ENCODE measurements around the gene IKZF3. TPM values are rescaled to one million over a fixed set of nuclear protein-coding genes. Genes with fewer than 3 reads are reported as not detected.
"Not testable (repeated sequence)": the region's sequence is repeated elsewhere in the genome, so short reads cannot be mapped to it uniquely, and the experiment has no call there.

The IKZF3 gene
- total RNA-seq, 2 donors from 2014 or later: 0.11 to 0.18 TPM

- H3K27me3 ChIP-seq (ENCODE audit: control insufficient read depth, insufficient read depth, low read length, poor library complexity, severe bottlenecking): no peaks in the 10 kb centered on the region
- H3K9me3 Mint-ChIP-seq: no peaks in the 10 kb centered on the region
- no peak overlapping the region for H3K27ac ChIP-seq (ENCODE audit: low read depth, low read length)
- H3K36me3 Mint-ChIP-seq (ENCODE audit: low read depth): peaks cover 17% of the 10 kb centered on the region
- no peak for TF ChIP-seq CTCF (conservative IDR thresholded peaks at IDR 0.05)
- H3K9me3 ChIP-seq (ENCODE audit: control insufficient read depth, low read length): no peaks in the 10 kb centered on the region
- H3K4me1 ChIP-seq (ENCODE audit: control insufficient read depth, insufficient read depth, low read length): no peaks in the 10 kb centered on the region
- 90 to 100% methylated on average over 2 to 4 of the region's 4 CpGs for WGBS, 2 experiments (ENCODE audit: insufficient coverage in 1 of 2, insufficient read length in 1 of 2)
- no peak overlapping the region for H3K4me3 Mint-ChIP-seq
- no peak overlapping the region for H3K9ac ChIP-seq (ENCODE audit: extremely low read depth, low read length, poor library complexity, severe bottlenecking)
- no peak overlapping the region for H3K4me3 ChIP-seq (ENCODE audit: low read length)
- DNase-seq: no peak
- H3K4me1 Mint-ChIP-seq: no peaks in the 10 kb centered on the region
- peaks cover 2% of the 10 kb centered on the region for H3K27me3 Mint-ChIP-seq (ENCODE audit: insufficient read depth)
- no peaks in the 10 kb centered on the region for H3K36me3 ChIP-seq (ENCODE audit: control insufficient read depth, insufficient read depth, low read length)
- H3K27ac Mint-ChIP-seq: no peak overlapping the region
Measured at GRCh38 chr17:39903158-39903884, 39.2 kb upstream of the IKZF3 start.

- DNase-seq; H3K4me1 ChIP-seq (ENCODE audit: control insufficient read depth, insufficient read depth, low read length); H3K27ac Mint-ChIP-seq; H3K4me1 Mint-ChIP-seq; H3K27me3 Mint-ChIP-seq (ENCODE audit: insufficient read depth); H3K9me3 ChIP-seq (ENCODE audit: control insufficient read depth, low read length); H3K36me3 ChIP-seq (ENCODE audit: control insufficient read depth, insufficient read depth, low read length); H3K4me3 Mint-ChIP-seq; H3K27me3 ChIP-seq (ENCODE audit: control insufficient read depth, insufficient read depth, low read length, poor library complexity, severe bottlenecking); H3K27ac ChIP-seq (ENCODE audit: low read depth, low read length); H3K9ac ChIP-seq (ENCODE audit: extremely low read depth, low read length, poor library complexity, severe bottlenecking); H3K9me3 Mint-ChIP-seq; H3K4me3 ChIP-seq (ENCODE audit: low read length): not testable (repeated sequence)
- 85 to 100% methylated on average over 1 to 2 of the region's 2 CpGs for WGBS, 2 experiments (ENCODE audit: insufficient coverage in 1 of 2, insufficient read length in 1 of 2)
- peaks cover 12% of the 10 kb centered on the region for H3K36me3 Mint-ChIP-seq (ENCODE audit: low read depth)
Measured at GRCh38 chr17:39902027-39902426, 37.9 kb upstream of the IKZF3 start.

- H3K4me1 ChIP-seq (ENCODE audit: control insufficient read depth, insufficient read depth, low read length): peaks cover 5% of the 10 kb centered on the region
- no peaks in the 10 kb centered on the region for H3K9me3 Mint-ChIP-seq
- peaks cover 6% of the 10 kb centered on the region for H3K4me1 Mint-ChIP-seq
- TF ChIP-seq CTCF (conservative IDR thresholded peaks at IDR 0.05): no peak
- H3K27ac Mint-ChIP-seq: no peak overlapping the region
- no peak overlapping the region for H3K9ac ChIP-seq (ENCODE audit: extremely low read depth, low read length, poor library complexity, severe bottlenecking)
- no peaks in the 10 kb centered on the region for H3K9me3 ChIP-seq (ENCODE audit: control insufficient read depth, low read length)
- no peak overlapping the region for H3K4me3 ChIP-seq (ENCODE audit: low read length)
- H3K27me3 ChIP-seq (ENCODE audit: control insufficient read depth, insufficient read depth, low read length, poor library complexity, severe bottlenecking): no peaks in the 10 kb centered on the region
- peaks cover 2% of the 10 kb centered on the region for H3K27me3 Mint-ChIP-seq (ENCODE audit: insufficient read depth)
- no peak for DNase-seq
- no peaks in the 10 kb centered on the region for H3K36me3 ChIP-seq (ENCODE audit: control insufficient read depth, insufficient read depth, low read length)
- H3K27ac ChIP-seq (ENCODE audit: low read depth, low read length): no peak overlapping the region
- no peak overlapping the region for H3K4me3 Mint-ChIP-seq
- peaks cover 6% of the 10 kb centered on the region for H3K36me3 Mint-ChIP-seq (ENCODE audit: low read depth)
Measured at GRCh38 chr17:39899215-39899614, 35.1 kb upstream of the IKZF3 start.

GRCh38 chr17:39898088-39898487 is 34.0 kb upstream of the IKZF3 start:
- H3K9me3 ChIP-seq (ENCODE audit: control insufficient read depth, low read length): no peaks in the 10 kb centered on the region
- no peaks in the 10 kb centered on the region for H3K36me3 ChIP-seq (ENCODE audit: control insufficient read depth, insufficient read depth, low read length)
- H3K4me1 ChIP-seq (ENCODE audit: control insufficient read depth, insufficient read depth, low read length): peaks cover 5% of the 10 kb centered on the region
- DNase-seq: no peak
- Mint-ChIP-seq H3K27me3 (ENCODE audit: insufficient read depth) (peaks cover 2% of the 10 kb centered on the region), H3K4me3 (no peak overlapping the region), H3K27ac (no peak overlapping the region), H3K36me3 (ENCODE audit: low read depth) (peaks cover 2% of the 10 kb centered on the region), H3K4me1 (peaks cover 6% of the 10 kb centered on the region), H3K9me3 (no peaks in the 10 kb centered on the region)
- no peak overlapping the region for H3K27ac ChIP-seq (ENCODE audit: low read depth, low read length)
- H3K4me3 ChIP-seq (ENCODE audit: low read length): no peak overlapping the region
- H3K27me3 ChIP-seq (ENCODE audit: control insufficient read depth, insufficient read depth, low read length, poor library complexity, severe bottlenecking): no peaks in the 10 kb centered on the region
- TF ChIP-seq CTCF (conservative IDR thresholded peaks at IDR 0.05): no peak
- 92 to 96% methylated on average over 3 to 4 of the region's 4 CpGs for WGBS, 2 experiments (ENCODE audit: insufficient coverage in 1 of 2, insufficient read length in 1 of 2)
- no peak overlapping the region for H3K9ac ChIP-seq (ENCODE audit: extremely low read depth, low read length, poor library complexity, severe bottlenecking)

All from endodermal cell (in vitro differentiated cells).